ENCODE results near the gene ACAN.
A peak's percentile ranks its signal among the peaks of the same experiment; 100 is the strongest.

ACAN gene

DNA sequence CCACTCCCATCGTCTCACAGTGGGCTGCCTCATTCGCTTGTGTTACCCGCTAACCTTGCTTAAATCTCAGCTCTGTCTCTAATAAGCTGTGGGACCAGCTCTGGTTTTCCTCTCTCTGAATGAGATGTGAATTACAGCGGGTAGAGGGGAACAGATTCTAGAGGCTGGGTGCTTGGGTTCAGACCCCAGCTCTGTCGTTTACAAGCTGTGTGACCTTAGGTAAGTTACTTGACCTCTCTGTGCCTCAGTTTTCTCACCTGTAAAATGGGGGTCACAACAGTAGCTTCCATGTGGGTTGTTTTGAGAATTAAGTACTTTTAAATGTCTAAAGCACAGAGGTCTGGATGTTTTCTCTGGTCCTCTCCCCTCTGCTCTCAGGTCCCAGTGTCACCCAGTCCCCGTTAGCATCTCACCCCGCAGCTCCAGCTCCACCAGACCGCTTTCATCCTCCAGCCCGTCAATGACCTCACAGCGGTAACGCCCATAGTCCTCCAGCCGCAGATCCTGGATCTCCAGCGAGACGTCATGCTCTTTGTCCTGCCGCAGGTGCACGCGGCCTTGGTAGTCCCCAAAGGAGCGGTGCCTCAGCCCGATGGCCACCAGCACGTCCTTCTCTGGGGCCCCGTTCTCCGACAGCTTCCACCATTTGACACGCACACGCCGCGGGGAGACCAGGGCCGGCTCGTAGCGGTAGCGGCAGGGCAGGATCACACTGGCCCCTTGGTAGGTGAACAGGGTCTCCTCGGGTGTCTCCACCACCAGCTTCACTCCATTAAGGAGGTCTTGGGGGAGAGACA is 77.9 kb downstream of the ACAN start:
- no peak overlapping the region for H3K9ac ChIP-seq (ENCODE audit: low read length)
- H3K4me1 ChIP-seq (ENCODE audit: control insufficient read depth, low read depth, low read length), result peaks cover 5% of the 10 kb centered on the region
- no peaks in the 10 kb centered on the region for H3K9me3 ChIP-seq (ENCODE audit: control insufficient read depth, low read depth, low read length)
- no peak overlapping the region for H3K27ac ChIP-seq (ENCODE audit: low read length)
- no peaks in the 10 kb centered on the region for H3K27me3 ChIP-seq (ENCODE audit: control insufficient read depth, insufficient read depth, low read length)
- no peak overlapping the region for H3K4me3 ChIP-seq (ENCODE audit: low read length)
- H3K36me3 ChIP-seq (ENCODE audit: control insufficient read depth, low read depth, low read length), result peaks cover 17% of the 10 kb centered on the region

DNA sequence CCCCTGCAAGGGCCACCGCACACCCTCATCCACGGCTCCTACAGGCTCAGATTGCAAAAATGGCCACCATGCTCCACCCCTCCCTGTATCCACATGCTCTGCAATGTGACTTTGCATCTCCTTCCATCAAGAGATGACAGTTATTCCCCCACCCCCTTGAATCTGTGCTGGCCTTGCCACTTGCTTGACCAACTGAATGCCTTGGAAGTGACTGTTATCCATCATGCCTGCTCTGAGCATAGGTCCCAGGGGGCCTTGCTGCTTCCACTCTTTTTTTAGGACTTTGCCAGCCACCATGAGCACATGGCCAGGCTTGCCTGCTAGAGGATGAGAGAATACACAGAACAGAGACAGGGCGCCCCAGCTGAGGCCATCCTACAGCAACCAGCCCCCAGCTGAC is 78.5 kb downstream of the ACAN start:
- H3K9me3 ChIP-seq (ENCODE audit: control insufficient read depth, low read depth, low read length), result no peaks in the 10 kb centered on the region
- peaks cover 17% of the 10 kb centered on the region for H3K36me3 ChIP-seq (ENCODE audit: control insufficient read depth, low read depth, low read length)
- no peak overlapping the region for H3K27ac ChIP-seq (ENCODE audit: low read length)
- peaks cover 5% of the 10 kb centered on the region for H3K4me1 ChIP-seq (ENCODE audit: control insufficient read depth, low read depth, low read length)
- H3K9ac ChIP-seq (ENCODE audit: low read length), result no peak overlapping the region
- H3K4me3 ChIP-seq (ENCODE audit: low read length), result no peak overlapping the region
- no peaks in the 10 kb centered on the region for H3K27me3 ChIP-seq (ENCODE audit: control insufficient read depth, insufficient read depth, low read length)

DNA sequence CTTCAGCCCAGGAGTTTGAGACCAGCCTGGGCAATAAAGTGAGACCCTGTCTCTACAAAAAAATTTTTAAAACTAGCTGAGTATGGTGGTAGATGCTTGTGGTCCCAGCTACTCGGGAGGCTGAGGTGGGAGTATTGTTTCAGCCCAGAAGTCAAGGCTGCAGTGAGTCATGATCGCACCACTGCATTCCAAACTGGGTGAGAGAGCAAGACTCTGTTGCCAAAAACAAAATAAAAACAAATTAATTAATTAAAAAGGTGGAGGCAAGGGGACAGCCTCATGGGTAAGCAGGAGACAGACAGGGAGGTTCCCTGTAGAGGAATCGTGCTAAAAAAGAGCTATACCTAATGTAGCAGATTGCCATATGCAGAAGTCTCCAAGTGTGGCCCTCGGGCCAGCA is 79.5 kb downstream of the ACAN start:
- peaks cover 5% of the 10 kb centered on the region for H3K4me1 ChIP-seq (ENCODE audit: control insufficient read depth, low read depth, low read length)
- peaks cover 17% of the 10 kb centered on the region for H3K36me3 ChIP-seq (ENCODE audit: control insufficient read depth, low read depth, low read length)
- no peaks in the 10 kb centered on the region for H3K27me3 ChIP-seq (ENCODE audit: control insufficient read depth, insufficient read depth, low read length)
- H3K4me3 ChIP-seq (ENCODE audit: low read length), result no peak overlapping the region
- no peak overlapping the region for H3K27ac ChIP-seq (ENCODE audit: low read length)
- no peaks in the 10 kb centered on the region for H3K9me3 ChIP-seq (ENCODE audit: control insufficient read depth, low read depth, low read length)
- H3K9ac ChIP-seq (ENCODE audit: low read length), result no peak overlapping the region

DNA sequence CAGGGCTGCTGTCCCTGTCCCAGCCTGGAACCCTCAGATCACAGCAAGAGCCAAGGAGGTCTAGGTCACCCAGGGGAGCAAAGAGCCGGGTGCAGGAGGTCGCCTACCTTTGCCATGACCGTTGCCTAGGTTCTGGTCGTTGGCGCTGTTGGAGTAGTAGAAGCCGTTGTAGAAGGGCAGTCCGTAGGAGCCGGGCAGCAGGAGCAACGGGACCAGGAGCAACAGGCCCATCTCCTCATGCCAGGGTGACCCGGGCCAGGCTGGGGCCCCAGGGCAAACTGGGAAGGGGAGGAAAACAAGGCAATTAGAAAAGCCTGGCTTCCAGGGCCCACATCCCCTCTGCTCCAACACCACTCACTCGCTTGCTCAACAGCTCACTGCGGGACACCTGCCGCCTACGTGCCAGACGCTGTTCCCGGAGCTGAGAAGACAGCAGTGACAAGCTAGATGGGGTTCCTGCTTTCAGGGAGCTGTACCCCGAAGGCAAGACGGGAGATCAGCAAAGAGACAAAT is 83.9 kb downstream of the ACAN start:
- no peak overlapping the region for H3K9ac ChIP-seq (ENCODE audit: low read length)
- peaks cover under 1% of the 10 kb centered on the region for H3K36me3 ChIP-seq (ENCODE audit: control insufficient read depth, low read depth, low read length)
- H3K27ac ChIP-seq (ENCODE audit: low read length), result no peak overlapping the region
- no peak overlapping the region for H3K4me3 ChIP-seq (ENCODE audit: low read length)
- no peaks in the 10 kb centered on the region for H3K27me3 ChIP-seq (ENCODE audit: control insufficient read depth, insufficient read depth, low read length)
- H3K9me3 ChIP-seq (ENCODE audit: control insufficient read depth, low read depth, low read length), result no peaks in the 10 kb centered on the region
- peaks cover 5% of the 10 kb centered on the region for H3K4me1 ChIP-seq (ENCODE audit: control insufficient read depth, low read depth, low read length)

DNA sequence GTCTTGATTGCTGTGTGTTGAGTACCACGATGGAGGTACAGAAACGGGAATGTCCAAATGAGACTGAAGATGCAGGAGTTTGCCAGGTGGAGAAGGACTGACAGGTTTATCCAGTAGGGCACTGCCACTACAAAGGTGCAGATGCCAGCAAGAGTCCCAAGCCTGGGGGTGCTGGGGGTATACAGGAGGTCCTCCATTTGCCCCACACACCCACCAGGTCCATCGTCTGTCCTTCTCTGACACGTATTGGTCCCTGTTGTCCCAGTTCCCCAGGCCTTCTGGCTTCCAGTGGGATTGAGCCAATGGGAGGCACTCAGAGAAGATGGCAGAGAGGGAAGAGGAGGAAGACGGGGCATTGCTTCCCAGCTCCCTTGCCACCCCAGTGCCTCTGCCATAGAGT is 85.5 kb downstream of the ACAN start:
- peaks cover 5% of the 10 kb centered on the region for H3K4me1 ChIP-seq (ENCODE audit: control insufficient read depth, low read depth, low read length)
- H3K36me3 ChIP-seq (ENCODE audit: control insufficient read depth, low read depth, low read length), result peaks cover 5% of the 10 kb centered on the region
- H3K27ac ChIP-seq (ENCODE audit: low read length), result no peak overlapping the region
- no peak overlapping the region for H3K4me3 ChIP-seq (ENCODE audit: low read length)
- no peaks in the 10 kb centered on the region for H3K27me3 ChIP-seq (ENCODE audit: control insufficient read depth, insufficient read depth, low read length)
- H3K9ac ChIP-seq (ENCODE audit: low read length), result no peak overlapping the region
- H3K9me3 ChIP-seq (ENCODE audit: control insufficient read depth, low read depth, low read length), result no peaks in the 10 kb centered on the region

DNA sequence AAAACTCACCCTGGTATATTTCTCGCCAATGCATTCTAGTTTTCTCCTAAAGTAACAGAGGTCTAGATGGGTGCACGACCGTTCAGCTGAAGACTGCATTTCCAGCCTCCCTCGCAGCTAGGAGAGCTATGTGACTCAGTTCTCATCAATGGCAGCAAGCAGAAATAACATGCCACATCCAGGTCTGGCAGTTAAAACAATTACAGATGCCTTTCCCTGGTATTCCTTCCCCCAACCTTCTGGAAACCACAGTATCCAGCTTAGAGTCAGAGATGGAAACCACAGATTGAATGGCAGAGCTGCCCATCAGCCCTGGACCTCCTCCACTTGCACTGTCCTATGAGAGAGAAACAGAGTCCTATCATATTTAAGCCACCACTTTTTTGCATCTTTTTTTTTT is 87.3 kb downstream of the ACAN start:
- Histone ChIP-seq H3K9ac (ENCODE audit: low read length) (no peak overlapping the region), H3K4me1 (ENCODE audit: control insufficient read depth, low read depth, low read length) (peaks cover 3% of the 10 kb centered on the region), H3K9me3 (ENCODE audit: control insufficient read depth, low read depth, low read length) (no peaks in the 10 kb centered on the region), H3K27ac (ENCODE audit: low read length) (no peak overlapping the region), H3K36me3 (ENCODE audit: control insufficient read depth, low read depth, low read length) (peaks cover 5% of the 10 kb centered on the region), H3K27me3 (ENCODE audit: control insufficient read depth, insufficient read depth, low read length) (peaks cover 15% of the 10 kb centered on the region), H3K4me3 (ENCODE audit: low read length) (no peak overlapping the region)

DNA sequence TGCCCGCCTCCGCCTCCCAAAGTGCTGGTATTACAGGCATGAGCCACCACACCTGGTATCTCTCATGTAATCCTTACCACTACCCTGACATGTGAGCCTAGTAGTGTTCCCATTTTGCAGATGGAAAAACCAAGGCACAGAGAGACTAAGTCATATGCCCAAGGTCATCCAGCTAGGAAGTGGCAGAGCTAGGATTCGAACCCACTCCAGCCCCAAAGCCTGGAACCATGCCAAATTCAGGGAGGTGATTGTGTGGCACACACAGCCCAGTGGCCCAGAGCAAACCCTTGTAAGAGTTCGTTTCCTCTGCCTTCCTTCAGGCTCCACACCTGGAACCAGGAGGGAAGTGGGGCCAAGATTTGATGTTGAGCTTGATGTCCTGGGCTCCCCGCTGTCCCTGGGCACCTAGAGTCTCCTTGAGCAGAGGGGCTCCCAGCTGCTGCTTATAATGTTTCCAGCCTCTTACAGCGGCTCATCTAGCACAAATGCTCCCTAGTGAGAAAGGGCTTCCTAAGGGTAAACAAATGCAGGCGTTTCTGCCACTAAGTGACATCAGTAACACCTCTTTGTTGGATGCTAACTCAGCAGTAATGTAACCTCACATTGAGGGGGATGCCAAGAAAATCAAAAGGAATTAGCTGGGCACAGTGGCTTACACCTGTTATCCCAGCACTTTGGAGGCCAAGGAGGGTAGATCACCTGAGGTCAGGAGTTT is 88.5 kb downstream of the ACAN start:
- no peak overlapping the region for H3K27ac ChIP-seq (ENCODE audit: low read length)
- peaks cover 9% of the 10 kb centered on the region for H3K4me1 ChIP-seq (ENCODE audit: control insufficient read depth, low read depth, low read length)
- no peaks in the 10 kb centered on the region for H3K9me3 ChIP-seq (ENCODE audit: control insufficient read depth, low read depth, low read length)
- H3K4me3 ChIP-seq (ENCODE audit: low read length), result no peak overlapping the region
- peaks cover 17% of the 10 kb centered on the region for H3K27me3 ChIP-seq (ENCODE audit: control insufficient read depth, insufficient read depth, low read length)
- H3K36me3 ChIP-seq (ENCODE audit: control insufficient read depth, low read depth, low read length), result peaks cover 5% of the 10 kb centered on the region
- no peak overlapping the region for H3K9ac ChIP-seq (ENCODE audit: low read length)

DNA sequence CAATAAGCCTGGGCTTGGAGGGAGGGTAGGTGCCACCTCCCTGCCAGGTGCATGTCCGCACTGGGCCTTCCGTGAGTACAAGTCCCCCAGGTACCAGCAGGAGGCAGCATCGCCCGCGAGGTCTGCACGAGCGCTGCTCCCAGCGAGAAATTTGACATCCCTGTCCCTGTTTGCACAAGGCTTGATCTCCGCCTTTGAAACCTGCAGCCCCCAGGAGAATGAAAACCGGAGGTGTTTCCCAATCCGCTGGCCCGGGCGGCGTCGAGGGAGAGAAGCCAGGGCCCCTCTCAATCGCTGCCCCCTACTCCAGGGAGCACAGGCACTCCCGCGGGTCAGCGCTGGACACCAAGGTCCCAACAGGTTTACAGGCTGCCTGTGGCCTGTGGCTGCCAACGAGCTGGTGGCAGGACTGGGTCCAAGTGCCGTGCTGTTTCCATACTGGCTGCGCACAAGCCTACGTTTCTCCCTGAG is 91.1 kb downstream of the ACAN start:
- peaks cover 18% of the 10 kb centered on the region for H3K4me1 ChIP-seq (ENCODE audit: control insufficient read depth, low read depth, low read length)
- peaks cover 17% of the 10 kb centered on the region for H3K27me3 ChIP-seq (ENCODE audit: control insufficient read depth, insufficient read depth, low read length)
- H3K4me3 ChIP-seq (ENCODE audit: low read length), result peak overlapping the region; percentile 79
- H3K36me3 ChIP-seq (ENCODE audit: control insufficient read depth, low read depth, low read length), result peaks cover 5% of the 10 kb centered on the region
- H3K9ac ChIP-seq (ENCODE audit: low read length), result peak overlapping the region; percentile 59
- H3K27ac ChIP-seq (ENCODE audit: low read length), result no peak overlapping the region
- no peaks in the 10 kb centered on the region for H3K9me3 ChIP-seq (ENCODE audit: control insufficient read depth, low read depth, low read length)

DNA sequence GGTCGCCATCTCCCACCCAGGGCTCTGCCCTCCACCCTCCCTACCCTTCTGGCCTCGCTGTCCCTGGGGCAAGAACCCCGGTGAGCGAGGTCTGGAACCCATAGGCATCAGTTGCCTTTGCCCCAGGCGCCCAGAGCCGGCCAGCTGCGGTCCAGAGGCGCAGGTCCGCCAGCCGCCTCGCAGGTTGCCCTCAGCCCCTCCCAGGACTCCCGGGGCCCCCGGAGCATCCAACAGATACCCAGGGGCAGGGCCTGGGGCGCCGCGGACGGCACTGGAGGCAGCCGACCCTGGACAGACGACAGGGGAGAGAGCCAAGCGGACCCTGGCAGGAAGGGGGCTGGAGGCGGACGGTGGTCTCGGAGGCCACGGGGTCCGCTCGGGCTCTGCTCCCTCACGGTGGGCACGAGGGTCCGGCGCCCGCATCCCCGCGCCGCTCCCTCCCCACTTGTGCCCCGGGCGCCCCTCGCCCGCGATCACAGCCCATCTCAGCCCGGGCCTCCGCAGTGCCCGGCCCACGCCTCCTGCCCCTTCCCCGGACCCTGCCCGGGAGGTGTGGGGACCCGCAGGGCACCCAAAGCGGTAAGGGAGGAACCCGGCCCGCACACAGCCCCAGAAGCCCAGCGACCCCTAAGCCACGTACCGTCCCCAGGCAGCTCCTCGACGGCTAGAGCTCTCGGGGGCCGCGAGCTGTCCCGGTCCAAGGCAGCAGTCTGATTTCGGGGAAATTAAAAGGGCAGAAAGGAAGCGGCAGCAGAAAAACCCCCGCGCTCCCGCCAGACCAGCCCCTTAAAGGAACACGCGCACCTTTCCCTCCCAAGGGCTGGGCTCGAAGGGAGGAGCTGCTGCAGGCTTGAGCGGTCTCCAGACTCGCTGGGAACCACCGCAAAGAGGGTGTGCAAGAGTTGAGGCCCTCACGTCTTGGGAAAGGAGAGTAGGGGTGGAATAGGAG is 91.9 kb downstream of the ACAN start, which contains the start of gene HAPLN3:
Gene HAPLN3 (minus strand): TSS at position 726 of the 949 bp plus-strand sequence. CDS start 8,246 bp downstream, outside the sequence.
- Histone ChIP-seq H3K27me3 (ENCODE audit: control insufficient read depth, insufficient read depth, low read length) (peaks cover 17% of the 10 kb centered on the region), H3K36me3 (ENCODE audit: control insufficient read depth, low read depth, low read length) (peaks cover 10% of the 10 kb centered on the region), H3K4me1 (ENCODE audit: control insufficient read depth, low read depth, low read length) (peaks cover 18% of the 10 kb centered on the region), H3K27ac (ENCODE audit: low read length) (no peak within 1 kb of the TSS), H3K4me3 (ENCODE audit: low read length) (peak within 1 kb of the TSS; percentile 79), H3K9me3 (ENCODE audit: control insufficient read depth, low read depth, low read length) (no peaks in the 10 kb centered on the region), H3K9ac (ENCODE audit: low read length) (peak within 1 kb of the TSS; percentile 59)

DNA sequence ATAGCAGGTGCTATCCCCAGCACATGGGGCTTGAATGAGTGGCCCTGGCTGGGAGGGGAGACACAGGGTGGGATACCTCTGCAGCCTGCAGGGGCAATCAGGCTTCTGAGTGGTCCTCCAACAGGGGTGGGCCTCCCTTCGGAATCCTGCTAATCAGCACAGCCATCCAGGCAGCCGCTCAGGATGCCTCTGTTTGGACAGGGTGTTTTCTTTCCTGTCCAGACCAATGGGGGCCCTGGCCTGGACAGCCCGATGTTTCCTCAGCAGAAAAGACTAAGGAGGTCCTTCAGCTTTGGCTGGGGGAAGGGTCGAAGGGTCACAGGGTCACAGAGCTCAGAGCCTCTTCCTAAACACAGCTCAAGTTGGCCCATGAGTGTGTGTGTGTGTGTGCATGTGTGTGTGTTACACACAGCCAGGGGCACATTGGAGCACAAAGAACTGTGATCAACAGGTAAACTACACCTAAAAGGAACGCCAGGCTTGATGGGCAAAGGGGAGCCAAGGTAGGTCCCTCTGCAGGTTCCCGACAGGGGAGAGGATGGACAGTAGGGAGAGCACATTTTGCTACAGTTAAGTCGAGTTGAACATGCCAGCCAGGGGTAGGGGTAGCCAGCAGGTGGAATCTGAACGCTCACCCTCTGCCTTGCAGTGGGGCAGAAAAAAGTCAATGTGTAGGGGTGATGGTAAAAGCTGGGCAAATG is 93.2 kb downstream of the ACAN start:
- H3K9me3 ChIP-seq (ENCODE audit: control insufficient read depth, low read depth, low read length), result no peaks in the 10 kb centered on the region
- H3K9ac ChIP-seq (ENCODE audit: low read length), result no peak overlapping the region
- H3K27ac ChIP-seq (ENCODE audit: low read length), result no peak overlapping the region
- peaks cover 24% of the 10 kb centered on the region for H3K36me3 ChIP-seq (ENCODE audit: control insufficient read depth, low read depth, low read length)
- H3K4me1 ChIP-seq (ENCODE audit: control insufficient read depth, low read depth, low read length), result peaks cover 18% of the 10 kb centered on the region
- H3K27me3 ChIP-seq (ENCODE audit: control insufficient read depth, insufficient read depth, low read length), result peaks cover 17% of the 10 kb centered on the region
- no peak overlapping the region for H3K4me3 ChIP-seq (ENCODE audit: low read length)
